Measurements from ENCODE around the gene PZP.
"Not testable (repeated sequence)": the region's sequence is repeated elsewhere in the genome, so short reads cannot be mapped to it uniquely, and the experiment has no call there.

PZP gene

DNA sequence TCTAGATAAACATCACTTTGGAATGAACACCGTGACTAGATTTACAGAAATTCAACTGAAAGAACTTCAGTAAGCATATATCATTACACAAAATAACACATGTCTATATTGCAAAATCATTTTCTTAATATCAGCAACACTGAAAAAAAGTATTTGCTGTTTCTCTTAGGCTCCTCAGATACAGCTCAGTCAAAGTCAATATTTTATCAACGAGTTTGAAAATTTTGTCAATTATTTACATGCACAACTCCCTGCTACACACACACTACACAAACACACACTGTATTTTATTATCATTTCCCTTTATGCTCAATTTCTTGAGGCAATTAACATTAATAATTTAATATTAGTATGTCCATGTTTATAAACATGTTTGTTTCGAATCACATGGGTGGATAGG lies 3.8 kb downstream of the PZP start:
- in situ Hi-C loops (cut with MboI; ENCODE audit: low pct_unique_long_range_greater_than_20kb, low sequenced_read_pairs), result no loop called here
- no peak for DNase-seq

DNA sequence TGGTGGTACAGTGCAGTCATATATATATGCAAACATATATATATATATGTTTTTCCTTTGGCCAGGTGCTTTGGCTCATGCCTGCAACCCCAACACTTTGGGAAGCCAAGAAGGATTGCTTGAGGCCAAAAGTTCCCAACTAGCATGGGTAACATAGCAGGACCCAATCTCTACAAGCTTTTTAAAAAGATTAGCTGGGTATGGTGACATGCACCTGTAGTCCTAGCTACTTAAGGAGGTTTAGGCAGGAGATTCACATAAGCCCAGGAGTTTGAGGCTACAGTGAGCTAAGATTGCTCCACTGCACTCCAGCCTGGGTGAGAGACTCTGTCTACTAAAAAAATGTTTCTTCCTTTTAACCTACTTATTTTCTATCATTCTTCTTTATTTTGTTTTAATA lies 10.2 kb downstream of the PZP start:
- in situ Hi-C loops (cut with MboI; ENCODE audit: low pct_unique_long_range_greater_than_20kb, low sequenced_read_pairs), result no loop called here

DNA sequence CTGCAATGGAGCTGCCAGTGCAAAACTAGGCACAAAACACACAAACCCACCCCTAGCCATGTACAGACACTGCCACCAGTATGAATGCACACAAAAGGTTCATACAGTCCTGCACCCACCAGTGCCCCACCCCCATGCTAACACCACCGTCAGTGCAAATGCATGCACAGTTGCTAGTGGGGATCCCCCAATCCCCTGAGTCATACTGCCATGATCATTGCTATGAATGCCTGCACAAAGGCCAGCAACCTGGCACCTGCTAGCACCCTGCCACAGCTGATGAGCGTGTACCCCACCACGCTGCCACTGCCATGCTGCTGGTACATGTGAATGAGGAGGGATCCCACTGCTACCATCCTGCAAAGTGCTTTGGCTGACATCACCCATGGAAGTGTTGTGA lies 23.9 kb downstream of the PZP start:
- in situ Hi-C loops (cut with MboI; ENCODE audit: low pct_unique_long_range_greater_than_20kb, low sequenced_read_pairs), result no loop called here
- DNase-seq, result no peak

More for the DNA sequence above, 10.2 kb downstream of the PZP start:
- peak; percentile 34 for DNase-seq

DNA sequence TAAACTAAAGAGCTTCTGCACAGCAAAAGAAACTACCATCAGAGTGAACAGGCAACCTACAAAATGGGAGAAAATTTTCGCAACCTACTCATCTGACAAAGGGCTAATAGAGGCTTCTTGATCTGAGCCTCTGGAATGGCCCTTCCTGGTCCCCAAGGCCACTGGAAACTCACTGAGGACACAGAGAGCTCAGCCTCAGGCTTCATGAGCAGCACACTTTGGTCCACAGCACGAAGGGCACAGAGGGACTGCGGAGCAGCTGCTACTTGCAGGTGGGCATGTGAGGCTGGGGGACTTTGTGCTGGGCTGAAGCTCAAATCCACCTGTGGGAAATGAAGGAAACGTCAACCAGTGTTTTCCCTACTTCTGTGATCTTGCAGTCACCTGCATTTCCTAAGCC lies 27.4 kb downstream of the PZP start:
- DNase-seq, result no peak
- in situ Hi-C loops (cut with MboI; ENCODE audit: low pct_unique_long_range_greater_than_20kb, low sequenced_read_pairs), result no loop called here

DNA sequence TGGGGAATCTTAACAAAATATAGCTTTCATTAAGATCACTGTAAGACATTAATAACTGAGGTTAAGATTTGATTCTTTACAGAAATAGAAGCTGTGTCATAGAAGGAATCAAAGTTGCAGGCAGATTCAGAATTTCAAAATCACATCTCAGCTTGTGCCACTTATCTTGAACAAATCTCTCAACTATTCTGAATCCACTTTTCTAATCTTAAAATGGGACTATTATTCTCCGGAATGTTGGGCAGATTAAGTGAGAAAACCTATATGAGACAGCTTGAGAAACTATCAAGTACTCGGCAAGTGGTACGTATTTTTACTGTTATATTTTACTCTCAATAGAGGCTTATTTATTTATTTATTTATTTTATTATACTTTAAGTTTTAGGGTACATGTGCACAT lies 28.4 kb downstream of the PZP start:
- no peak for DNase-seq
- in situ Hi-C loops (cut with MboI; ENCODE audit: low pct_unique_long_range_greater_than_20kb, low sequenced_read_pairs), result no loop called here

DNA sequence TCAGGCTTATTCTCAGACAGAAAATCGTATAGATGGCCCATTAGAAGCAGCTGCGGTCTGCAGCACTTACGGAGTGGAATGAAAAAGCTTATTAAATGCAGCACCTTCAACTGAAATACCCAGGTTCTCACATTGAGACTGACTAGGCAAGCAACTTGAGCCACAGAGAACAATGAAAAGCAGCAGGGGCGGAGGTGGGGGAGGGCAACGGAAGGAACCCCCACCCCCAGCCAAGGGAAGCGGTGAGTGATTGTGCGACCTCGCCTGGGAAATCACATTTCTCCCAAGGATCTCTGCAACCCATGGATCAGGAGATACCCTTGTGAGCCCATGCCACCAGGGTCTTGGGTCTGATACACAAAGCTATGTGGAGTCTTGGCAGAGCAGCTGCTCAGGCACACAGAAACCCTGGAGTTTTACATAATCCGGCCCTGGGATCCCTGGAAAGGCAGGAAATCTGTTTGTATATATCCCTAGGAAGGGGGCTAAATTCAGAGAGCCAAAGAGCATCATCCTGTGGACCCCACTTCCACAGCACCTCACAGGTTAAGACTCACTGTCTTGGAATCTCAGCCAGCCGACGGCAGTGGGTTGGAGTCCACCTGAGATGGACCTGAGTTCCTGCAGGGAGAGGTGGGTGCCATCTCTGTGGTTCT lies 38.1 kb downstream of the PZP start:
- in situ Hi-C loops (cut with MboI; ENCODE audit: low pct_unique_long_range_greater_than_20kb, low sequenced_read_pairs), result no loop called here
- no peak for DNase-seq

DNA sequence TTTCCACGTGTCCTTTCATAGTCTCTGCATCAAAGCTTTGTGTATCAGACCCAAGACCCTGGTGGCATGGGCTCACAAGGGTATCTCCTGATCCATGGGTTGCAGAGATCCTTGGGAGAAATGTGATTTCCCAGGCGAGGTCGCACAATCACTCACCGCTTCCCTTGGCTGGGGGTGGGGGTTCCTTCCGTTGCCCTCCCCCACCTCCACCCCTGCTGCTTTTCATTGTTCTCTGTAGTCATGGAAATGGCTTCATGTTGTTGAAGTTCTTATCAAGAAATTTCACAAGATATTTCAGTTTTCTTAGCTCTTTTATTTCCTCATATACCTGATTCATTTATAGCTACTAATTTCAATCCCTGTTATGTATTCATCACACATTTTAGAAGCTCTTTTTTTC lies 40.9 kb downstream of the PZP start:
- DNase-seq; in situ Hi-C loops (cut with MboI; ENCODE audit: low pct_unique_long_range_greater_than_20kb, low sequenced_read_pairs): not testable (repeated sequence)

DNA sequence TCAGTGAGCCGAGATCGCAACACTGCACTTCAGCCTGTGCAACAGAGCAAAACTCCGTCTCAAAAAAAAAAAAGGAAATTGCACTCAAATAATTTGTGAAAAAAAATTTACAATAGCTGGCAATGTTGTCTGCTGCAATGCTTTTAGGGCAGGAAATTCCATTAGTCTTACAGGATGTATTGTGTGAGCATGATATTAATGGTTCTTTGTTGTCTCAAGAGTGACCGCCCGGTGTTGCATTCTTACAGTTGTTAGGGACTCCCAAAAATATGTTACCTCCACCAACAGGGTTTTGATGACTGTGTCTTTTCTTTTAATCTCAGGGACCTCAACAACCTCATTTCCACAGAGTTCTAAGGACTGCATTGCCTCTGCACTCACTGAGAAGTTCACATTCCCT lies 44.8 kb downstream of the PZP start:
- no peak for DNase-seq
- in situ Hi-C loops (cut with MboI; ENCODE audit: low pct_unique_long_range_greater_than_20kb, low sequenced_read_pairs), result no loop called here

DNA sequence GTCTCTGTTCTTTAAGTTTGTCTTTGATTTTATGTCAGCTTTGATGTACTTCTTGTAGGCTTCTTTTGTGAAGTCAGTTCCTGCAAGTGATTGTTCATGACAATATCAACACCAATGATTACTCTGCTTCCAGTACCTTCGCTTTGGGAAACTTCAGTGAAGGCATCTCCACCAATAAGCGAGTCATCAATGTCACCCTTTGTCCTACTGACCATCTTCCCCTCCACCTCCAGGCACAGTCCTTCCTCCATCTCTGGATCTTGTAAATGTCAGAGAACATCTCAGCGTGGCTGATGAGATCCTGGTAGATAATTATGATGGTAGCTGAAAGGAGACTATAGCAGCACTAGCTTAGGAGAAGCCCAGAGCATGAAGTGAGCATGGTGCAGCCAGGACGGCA lies 52.1 kb downstream of the PZP start:
- DNase-seq, result no peak
- in situ Hi-C loops (cut with MboI; ENCODE audit: low pct_unique_long_range_greater_than_20kb, low sequenced_read_pairs), result no loop called here

DNA sequence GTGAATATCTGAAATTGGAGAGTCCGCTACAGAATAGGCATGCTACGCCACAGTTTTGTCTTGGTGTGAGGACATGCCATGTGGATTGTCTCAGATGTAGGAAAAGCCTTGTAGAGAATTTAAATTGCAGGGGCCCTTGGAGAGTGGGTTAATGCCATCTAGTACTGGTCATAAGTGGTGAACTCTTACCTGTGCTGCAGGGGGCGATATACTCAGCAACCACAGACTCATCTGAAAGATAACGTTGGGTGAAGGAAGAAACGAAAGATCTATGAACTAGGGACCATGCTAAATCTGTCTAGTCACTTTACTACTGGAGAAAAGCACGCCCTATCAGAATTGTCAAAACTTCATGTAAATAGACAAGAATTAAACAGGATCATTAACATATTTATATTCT lies 58.8 kb downstream of the PZP start:
- DNase-seq, result no peak
- in situ Hi-C loops (cut with MboI; ENCODE audit: low pct_unique_long_range_greater_than_20kb, low sequenced_read_pairs), result no loop called here

DNA sequence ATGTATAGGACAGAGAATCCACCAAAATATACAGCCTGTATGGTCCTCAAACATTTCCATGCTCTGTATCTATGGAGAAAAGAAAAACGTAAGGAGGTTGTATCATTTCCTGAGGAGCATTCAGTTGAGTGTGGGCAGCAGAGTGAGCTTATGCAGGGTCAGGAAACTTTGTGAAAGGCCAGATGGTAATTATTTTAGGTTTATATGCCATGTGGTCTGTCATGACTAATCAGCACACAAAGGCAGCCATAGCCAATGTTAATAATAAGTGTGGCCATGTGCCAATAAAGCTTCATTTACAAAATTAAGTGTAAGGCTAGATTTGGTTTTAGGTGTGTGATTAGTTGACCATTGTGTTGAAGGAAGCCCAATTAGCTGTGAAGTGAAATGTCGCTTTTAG lies 59.3 kb downstream of the PZP start:
- in situ Hi-C loops (cut with MboI; ENCODE audit: low pct_unique_long_range_greater_than_20kb, low sequenced_read_pairs), result no loop called here
- no peak for DNase-seq

DNA sequence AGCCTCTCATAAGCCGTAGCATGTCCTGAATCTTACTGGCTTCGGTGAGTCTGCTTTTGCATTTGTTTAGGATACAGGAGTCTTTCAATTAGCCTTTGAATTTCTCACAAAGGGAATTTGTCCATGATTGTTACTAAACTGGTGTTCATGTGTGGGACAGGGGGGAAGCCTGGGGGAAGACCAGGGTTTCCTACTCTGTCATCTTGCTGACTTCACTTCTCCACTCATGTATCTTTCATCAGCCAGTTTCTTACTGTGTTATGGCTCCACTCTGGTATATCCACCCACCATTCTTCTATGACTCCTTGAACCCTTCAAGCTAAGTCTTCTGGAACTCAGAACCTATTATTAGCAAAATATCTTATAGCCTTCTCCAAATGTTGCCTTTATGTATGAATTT lies 60.7 kb downstream of the PZP start:
- in situ Hi-C loops (cut with MboI; ENCODE audit: low pct_unique_long_range_greater_than_20kb, low sequenced_read_pairs), result no loop called here

DNA sequence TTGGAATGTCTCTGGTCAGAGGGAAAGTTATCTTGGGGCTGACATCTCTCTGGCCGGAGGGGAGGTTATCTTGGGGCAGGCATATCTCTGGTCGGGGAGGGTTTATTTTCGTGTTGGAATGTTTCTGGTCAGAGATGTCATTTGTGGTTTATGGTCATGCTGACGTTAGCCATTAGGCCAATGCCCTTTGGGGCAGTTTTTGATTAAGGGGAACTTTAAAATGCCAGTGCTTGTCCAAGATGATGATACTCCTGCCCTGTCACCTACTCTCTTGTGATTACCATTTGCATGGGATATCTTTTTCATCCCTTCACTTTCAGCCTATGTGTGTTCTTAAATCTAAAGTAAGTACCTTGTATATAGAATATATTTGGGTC lies 63.5 kb downstream of the PZP start:
- in situ Hi-C loops (cut with MboI; ENCODE audit: low pct_unique_long_range_greater_than_20kb, low sequenced_read_pairs), result no loop called here
- DNase-seq, result no peak

More for the DNA sequence above, 60.7 kb downstream of the PZP start:
- DNase-seq, result no peak

DNA sequence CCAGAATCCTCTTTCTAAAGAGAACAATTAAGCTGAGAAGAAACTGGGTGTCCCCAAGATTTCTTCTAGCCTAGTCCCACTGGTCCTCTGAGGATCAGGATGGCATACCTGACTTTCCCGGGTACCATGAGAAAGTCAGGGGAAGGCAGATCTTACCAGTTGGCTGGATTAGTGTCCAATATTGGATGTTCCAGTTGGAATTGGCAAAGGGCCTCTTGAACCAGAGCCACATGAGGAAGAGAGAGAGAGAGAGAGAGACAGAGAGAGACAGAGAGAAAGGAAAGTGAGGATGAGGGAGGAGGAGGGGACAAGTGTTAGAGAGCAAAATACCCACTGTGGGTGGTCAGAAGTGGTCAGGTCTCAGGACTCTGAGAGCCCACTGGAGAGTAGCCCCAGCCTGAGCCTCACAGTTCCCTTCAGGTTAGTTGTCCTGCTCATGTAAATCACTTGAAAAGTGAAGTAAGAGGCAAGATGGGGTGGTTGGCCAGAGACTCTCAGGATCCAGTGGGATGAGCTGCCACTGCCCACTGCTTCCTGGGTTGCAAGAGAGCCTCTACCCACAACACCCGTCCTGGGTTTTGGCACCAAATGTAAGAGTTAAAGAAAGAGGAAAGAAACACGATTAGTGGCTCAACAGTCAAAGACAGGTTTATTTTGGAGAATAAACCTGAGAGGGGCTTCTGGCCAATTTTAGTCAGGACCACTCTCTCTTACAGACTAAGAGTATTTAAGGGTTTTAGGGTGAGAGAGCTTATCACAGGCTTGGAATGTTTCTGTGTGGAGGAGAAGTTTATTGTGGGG lies 64.1 kb downstream of the PZP start:
- in situ Hi-C loops (cut with MboI; ENCODE audit: low pct_unique_long_range_greater_than_20kb, low sequenced_read_pairs), result no loop called here
- no peak for DNase-seq

DNA sequence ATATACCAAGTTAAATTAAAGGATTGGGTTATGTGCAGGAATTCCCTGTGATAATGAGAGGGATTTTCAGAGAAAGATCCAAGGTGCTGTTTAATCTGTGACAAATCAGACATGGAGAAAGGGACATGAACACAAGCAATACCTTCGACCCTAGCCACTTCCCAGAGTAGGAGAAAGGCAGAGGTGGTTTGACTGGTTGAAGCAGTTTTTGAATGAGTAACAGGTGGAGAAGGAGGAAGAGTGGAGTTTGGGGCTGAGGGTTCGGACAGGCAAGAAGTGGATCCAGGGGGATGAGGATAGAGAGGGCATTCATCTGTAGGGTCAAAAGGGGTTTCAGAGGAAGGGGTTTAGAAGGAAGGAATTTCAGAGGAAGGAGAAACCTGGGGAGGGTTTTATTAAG lies 65.1 kb downstream of the PZP start:
- DNase-seq, result no peak
- in situ Hi-C loops (cut with MboI; ENCODE audit: low pct_unique_long_range_greater_than_20kb, low sequenced_read_pairs), result no loop called here

DNA sequence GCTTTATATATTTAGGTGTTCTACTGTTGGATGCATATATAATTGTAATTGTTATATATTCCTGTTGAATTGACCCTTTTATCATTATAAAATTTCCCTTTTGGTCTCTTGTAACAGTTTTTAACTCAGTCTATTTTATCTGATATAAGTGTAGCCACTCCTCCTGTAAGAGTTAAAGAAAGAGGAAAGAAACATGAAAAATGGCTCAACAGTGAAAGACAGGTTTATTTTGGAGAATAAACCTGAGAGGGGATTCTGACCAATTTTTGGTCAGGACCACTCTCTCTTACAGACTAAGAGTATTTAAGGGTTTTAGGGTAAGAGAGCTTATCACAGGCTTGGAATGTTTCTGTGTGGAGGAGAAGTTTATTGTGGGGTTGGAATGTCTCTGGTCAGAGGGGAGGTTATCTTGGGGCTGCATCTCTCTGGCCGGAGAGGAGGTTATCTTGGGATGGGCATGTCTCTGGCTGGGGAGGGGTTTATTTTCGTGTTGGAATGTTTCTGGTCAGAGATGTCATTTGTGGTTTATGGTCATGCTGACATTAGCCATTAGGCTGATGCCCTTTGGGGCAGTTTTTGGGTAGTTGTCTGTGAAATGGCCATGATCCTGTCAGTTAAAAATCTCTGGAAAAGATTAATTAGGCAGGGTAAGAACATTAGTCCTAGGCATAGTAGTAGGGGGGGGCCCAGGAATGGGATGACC lies 68.5 kb downstream of the PZP start:
- in situ Hi-C loops (cut with MboI; ENCODE audit: low pct_unique_long_range_greater_than_20kb, low sequenced_read_pairs); DNase-seq: not testable (repeated sequence)

DNA sequence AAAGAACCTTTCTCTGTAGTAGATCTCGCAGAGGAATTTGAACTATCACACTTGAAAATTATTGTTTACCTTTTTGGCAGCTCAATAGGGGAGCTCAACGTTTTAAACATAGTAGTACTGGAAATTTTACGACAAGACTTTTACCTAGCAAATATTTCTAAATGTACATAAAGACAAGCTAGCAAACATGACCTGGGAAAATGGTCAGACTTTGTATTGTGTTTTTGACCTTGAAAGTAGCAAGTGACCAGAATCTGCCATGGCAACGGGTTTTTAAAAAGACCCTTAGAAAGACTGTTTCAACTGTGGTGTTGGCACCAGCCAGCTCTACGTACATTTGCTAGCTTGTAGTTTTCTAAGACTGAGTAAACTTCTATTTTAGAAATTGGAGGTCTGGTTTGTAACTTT lies 72.3 kb downstream of the PZP start:
- DNase-seq, result no peak
- in situ Hi-C loops (cut with MboI; ENCODE audit: low pct_unique_long_range_greater_than_20kb, low sequenced_read_pairs), result no loop called here

DNA sequence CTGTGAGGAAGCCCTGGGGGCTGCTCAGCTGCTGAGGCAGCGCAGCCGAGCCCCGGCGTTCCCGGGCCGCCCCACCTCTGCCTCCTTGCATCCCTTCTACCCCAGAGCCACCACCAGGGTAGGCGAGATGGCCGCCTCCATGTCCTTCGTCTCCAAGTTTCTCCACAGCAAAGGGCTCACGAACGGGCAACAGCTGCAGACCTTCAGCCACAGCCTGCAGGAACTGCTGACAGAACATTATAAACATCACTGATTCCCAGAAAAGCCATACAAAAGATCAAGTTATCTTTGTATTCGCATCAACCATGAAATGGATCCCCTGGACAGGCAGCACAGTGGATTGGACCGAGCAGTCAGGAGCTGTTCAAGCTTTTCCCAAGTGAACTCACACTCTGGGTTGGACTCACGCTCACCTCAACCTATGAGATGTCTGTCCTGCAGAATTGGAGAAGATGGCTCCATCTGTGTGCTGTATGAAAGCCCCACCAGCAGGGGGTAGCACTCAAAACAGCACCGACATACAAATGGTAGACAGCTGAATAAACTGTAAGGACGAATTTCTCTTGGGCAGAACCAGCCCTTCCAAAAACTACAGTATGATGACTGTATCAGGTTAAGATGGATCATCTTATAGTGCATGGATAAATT lies 73.1 kb downstream of the PZP start:
- peak; percentile 43 for DNase-seq
- in situ Hi-C loops (cut with MboI; ENCODE audit: low pct_unique_long_range_greater_than_20kb, low sequenced_read_pairs), result no loop called here

DNA sequence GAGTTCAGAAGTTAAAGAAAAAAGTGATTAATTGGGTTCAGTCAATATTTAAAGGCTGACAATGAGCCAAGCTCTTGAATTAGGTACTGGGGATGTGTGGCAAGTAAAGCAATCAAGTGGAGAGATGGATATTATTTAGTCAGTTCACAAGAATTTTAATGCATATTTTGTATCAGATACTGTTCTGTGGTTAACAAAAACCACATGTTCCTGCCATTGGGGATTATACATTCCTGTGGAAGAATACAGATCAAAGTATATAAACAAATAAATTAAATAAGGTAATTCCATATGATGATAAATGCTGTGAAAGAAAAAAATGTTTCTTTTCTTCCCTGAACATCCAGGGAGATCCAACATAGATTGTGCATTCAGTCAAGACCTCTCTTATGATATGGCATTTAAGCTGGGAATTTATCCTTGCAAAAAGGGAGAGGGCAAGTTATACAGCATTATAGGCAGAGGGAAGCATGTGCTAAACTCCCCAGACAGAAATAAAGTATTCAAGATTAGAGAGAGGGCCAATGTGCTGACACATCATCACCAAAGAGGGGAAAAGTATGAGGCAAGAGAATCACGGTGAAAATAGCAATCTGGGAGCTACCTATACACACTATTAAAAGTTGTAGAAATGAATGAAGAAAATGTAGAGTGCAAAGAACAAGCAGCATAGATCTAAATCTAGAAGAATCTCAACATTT lies 74.8 kb downstream of the PZP start:
- in situ Hi-C loops (cut with MboI; ENCODE audit: low pct_unique_long_range_greater_than_20kb, low sequenced_read_pairs), result no loop called here
- no peak for DNase-seq
